GM15510 (cell line): ENCODE measurements around the gene PNPLA7.

Experiments used
- POLR2A ChIP-seq: IDR thresholded peaks from 3 replicates; pipeline ENCODE4 v1.6.1; 2011; ENCODE audit warnings: borderline replicate concordance; ENCODE audit not compliant: insufficient read length; ENCODE audit errors: extremely low read depth

The PNPLA7 gene

DNA sequence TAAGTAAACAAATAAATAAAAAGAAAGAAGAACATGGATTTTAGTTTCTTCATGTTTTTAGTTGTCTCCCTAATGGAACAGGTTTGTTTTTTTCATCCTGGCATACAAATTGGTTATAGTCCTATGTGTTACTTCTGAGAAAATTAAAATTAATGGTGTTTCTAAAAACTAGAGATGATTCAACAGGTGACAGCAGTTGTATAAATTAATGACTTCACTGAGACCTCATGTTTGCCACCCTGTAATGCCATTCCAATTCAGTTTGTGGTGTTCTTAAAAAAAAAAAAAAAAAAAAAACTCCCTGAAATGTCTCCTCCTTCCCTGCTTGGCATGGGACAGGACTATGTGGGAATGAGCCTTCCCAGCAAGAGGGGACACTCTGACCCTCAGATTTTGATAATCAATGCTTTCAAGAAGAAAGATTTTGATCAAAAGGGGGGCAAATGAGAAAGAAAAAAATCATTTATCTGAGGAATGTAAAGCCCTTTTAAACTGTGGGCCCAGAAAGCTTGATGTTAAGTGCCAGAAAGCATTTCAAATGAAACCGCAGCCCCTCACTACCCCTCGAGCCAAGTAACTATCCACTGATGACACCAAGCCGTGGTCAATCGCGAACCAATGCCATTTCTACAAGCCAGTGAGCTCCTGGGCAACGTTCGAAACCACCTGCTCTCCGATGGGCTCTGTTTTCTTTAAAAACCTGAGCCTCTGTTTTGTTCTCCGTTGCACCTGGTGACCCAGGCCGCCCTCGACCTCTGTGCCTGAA lies 128.2 kb downstream of the PNPLA7 start:
- no peak for TF ChIP-seq POLR2A

DNA sequence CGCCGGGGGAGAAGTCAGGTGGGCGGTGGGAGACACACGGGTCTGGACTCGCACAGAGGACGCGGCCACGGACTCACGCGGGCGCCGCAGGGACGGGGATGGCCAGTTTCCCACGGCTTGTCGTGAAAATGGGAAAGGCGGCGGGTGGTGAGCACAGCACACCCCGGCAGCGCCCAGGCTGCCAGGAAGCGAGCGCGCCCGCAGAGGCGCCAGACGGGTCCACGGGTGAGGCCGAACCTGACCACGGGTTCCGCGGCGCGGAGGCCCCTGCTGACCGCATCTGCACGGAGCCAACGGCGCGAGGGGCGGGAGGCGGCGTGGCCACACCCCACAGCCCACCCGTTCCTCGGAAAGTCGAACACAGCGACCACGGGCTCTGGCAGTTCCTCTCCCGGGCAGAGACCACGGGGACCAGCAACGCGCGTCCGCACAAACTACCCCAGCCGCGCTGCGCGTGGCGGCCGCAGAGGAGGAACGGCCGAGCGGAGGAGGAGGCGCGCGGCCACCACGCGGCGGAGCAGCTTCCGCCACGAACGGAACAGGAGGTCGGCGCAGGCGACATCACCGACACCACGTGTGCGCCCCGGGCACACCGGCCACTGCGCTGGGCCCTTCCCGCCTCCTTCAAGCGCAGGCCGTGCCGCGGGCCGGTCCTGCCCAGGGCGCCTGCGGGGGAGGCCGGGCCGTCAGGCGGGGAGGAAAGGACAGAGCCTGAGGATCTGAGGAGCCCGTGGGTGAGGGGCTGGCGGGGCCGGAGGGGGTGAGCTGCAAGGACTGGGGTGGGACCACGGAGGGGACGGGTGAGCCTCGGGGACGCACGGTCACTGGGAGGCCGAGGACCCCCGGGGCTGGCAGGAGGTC lies 132.8 kb downstream of the PNPLA7 start:
- no peak for TF ChIP-seq POLR2A

DNA sequence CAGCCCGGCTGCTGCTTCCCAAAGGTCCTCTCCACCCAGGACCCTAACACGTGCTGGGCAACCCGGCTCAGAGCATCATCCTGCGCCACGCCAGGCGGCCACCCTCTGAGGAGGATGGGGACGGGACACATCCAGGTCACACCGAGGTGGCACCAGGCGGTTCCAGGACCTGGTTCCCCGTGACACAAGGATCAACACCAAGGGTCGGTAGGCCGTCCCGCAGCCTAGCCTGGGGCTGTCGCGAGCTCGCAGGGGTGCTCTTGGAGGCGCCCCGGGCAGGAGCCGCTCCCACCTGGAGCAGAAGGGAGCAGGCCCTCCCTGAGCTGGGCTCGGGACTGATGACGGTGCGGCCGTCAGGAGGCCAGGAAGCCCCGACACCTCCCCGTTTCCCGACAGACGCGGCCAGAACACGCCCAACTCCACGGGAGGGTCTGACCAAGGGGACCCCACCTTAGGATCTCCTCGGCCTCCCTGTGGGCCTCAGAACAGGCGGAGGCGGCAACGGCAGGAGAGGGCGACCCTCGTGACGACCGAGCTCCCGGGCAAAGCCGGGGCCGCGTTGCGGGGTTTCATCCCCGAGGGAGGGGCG lies 133.5 kb downstream of the PNPLA7 start:
- TF ChIP-seq POLR2A = no peak

DNA sequence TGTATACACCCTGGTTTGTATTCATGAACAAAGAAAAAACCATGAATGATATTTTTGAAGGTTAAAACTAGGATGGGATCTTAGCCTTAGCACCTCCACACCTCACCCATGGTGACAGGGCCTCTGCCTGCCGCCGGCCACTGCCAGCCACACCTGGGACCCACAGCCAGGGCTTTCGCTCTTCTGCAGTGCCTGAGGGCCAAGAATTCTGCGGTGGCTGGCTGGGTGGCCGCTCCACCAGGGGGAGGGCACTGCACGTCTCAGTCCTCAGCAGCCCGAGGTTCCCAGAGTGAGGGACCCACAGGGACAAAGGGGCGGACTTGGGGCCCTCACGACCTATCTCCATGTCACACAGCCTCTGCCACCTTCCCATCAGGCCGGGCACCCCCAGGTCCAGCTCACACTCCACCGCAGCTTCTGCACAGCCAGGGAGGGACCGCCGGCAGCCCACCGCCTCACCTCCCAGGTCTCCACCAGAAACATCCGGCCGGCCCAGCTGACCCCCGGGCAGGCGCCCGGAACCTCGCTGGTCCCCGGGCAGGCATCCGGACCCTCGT lies 134.1 kb downstream of the PNPLA7 start:
- no peak for TF ChIP-seq POLR2A

DNA sequence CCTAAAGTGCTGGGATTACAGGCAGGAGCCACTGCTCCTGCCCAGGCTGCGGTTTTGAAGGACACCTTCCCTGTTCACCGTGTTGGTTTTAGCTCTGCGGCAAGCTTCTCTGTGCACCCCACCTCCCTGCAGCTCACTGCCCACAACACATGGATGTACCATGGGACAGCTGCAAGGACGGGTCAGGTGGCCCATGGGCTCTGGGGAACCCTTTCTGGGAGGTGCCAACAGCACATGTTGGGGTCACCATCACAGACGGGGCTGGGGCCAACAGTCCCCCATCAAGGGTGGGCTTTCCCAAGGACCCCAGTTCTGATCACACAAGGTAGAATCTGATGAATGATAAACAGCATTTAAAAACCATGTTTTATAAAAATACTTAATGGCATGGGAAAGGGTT lies 134.8 kb downstream of the PNPLA7 start:
- TF ChIP-seq POLR2A = no peak

DNA sequence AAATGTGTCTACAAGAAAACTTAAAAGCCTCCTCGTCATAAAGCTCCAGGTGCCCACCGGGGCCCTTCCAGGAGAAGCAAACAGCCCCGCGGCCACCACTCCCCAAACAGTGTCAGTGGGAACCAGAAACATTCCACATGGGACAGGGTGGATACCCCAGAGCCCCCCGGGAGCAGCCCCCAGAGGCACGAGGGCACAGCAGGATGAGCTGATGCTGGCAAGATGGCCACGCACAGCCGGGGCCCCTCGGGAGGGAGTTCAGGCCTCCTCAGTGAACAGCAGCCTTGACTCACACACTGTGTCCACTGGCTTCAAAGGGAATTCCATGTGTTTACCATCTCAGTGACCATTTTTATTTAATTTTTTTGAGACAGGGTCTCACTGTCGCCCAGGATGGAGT lies 137.8 kb downstream of the PNPLA7 start:
- TF ChIP-seq POLR2A = no peak

DNA sequence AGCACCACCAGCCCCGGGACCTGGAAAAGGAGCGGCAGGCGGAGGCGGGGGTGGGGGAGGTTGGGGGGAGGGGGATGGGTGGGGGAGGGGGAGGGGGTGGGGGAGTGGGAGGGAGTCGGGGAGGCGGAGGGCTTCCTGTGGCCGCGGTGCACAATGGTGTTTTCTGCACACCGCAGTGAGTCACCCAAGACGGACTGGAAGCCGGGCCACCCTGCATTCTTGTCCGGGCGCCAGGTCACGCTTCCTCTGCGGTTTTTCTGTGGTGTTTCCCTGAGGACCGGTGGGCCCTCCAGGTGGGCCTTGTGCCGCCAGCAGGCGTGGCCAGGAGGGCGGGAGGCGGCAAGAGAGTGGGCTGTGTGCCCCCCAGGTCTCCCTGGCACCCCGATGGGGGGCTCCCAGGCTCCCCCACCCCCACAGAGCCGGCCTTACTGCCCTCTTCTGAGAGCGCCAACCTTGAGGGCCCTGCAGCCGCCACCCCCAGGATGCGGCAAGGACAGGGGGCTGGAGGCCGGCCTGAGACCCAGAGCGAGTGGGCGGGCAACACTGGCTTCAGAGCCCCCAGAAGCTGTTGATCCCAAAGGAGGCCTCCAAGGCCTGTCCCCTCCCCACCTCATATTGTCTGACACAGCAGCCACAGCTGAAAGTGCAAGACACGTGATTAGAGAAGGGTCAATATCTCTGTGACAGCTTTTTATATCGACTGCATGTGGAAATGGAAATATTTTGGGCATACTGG lies 138.4 kb downstream of the PNPLA7 start:
- no peak for TF ChIP-seq POLR2A

DNA sequence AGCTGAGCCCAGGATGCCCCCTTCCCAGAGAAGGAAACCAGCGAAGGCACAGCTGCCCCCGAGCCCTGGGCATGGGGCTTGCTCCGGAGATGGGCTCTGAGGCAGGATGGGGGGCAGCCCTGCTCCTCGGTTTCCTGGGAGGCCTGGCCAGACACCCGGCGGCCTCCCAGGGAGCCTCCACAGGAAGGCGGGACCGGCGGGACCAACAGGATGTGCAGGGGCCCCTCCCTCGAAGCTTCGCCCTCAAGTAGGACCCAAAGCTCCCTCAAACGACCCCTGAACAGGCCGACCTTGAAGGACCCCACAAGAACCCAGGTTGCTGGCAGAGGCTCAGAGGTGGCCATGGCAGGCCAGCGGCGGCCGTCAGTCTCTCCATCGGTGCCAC lies 138.9 kb downstream of the PNPLA7 start:
- TF ChIP-seq POLR2A = no peak

DNA sequence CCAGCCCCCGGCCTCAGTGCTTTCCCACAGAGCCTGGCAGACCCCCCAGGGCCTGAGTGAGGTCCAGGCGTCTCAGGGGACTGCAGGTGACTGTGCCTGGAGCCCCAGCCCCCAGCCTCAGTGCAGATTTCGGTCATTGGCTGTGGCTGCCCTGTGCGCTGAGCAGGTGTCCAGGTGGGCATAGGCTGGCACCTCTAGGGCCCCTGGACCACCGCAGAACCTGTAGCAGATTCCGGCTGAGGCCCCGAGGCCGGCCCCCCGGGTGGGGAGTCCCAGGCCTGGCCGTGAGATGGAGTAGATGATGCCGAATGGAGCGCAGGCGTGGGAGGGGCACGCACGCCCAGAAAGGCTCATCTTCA lies 139.3 kb downstream of the PNPLA7 start:
- TF ChIP-seq POLR2A = no peak
